ENCODE results near the gene TRAPPC3L. TPM values are rescaled to one million over a fixed set of nuclear protein-coding genes. Genes with fewer than 3 reads are reported as not detected.

TRAPPC3L gene
- total RNA-seq, 2 donors from 2014 or later, result not detected

GRCh38 chr6:116518621-116519368, 26.7 kb downstream of the TRAPPC3L start:
- Histone ChIP-seq H3K27me3 (no peaks in the 10 kb centered on the region), H3K4me3 (no peak overlapping the region), H3K27ac (no peak overlapping the region), H3K36me3 (replicated peaks in 1 of 2; ENCODE audit: insufficient read depth in 1 of 2, low read depth in 2 of 2) (no peaks in the 10 kb centered on the region), H3K4me1 (no peaks in the 10 kb centered on the region), H3K9me3 (no peaks in the 10 kb centered on the region)
- TF ChIP-seq POLR2A (IDR thresholded peaks at IDR 0.05) (no peak), CTCF (IDR thresholded peaks at IDR 0.05) (no peak)
- WGBS, 2 donors, result 82 to 89% methylated on average over 4 of the region's 4 CpGs
- ATAC-seq (no peak), DNase-seq (peak in 1 of 4 donors; percentile 23)
- intact Hi-C loops (cut with DNase I), result no loop called here

DNA sequence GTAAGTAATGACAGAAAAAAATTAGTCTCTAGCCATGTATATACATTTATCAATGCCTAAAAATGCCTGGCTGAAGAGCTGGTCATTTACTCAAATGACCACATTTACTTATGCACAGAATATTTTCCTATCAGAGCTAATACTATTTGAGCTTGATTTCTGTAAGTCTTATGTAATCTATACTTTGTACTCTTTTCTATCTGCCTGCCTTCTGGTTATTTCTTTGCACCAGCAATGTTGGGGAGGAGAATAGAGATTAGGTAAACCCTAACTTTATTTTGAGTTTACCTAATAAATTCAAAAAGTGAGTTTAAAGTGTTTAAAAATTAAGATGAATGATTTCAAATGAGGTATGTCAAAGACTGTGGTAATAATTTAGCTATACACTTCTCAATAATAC, 30.3 kb downstream of the TRAPPC3L start:
- intact Hi-C loops (cut with DNase I), result no loop called here
- no peak overlapping the region for H3K4me3 ChIP-seq
- no peaks in the 10 kb centered on the region for H3K27me3 ChIP-seq
- no peak overlapping the region for H3K27ac ChIP-seq
- H3K9me3 ChIP-seq, result no peaks in the 10 kb centered on the region
- ATAC-seq (no peak), DNase-seq (no peak)
- H3K36me3 ChIP-seq (replicated peaks in 1 of 2; ENCODE audit: insufficient read depth in 1 of 2, low read depth in 2 of 2), result no peaks in the 10 kb centered on the region
- H3K4me1 ChIP-seq, result no peaks in the 10 kb centered on the region
- TF ChIP-seq POLR2A (IDR thresholded peaks at IDR 0.05) (no peak), CTCF (IDR thresholded peaks at IDR 0.05) (no peak)

DNA sequence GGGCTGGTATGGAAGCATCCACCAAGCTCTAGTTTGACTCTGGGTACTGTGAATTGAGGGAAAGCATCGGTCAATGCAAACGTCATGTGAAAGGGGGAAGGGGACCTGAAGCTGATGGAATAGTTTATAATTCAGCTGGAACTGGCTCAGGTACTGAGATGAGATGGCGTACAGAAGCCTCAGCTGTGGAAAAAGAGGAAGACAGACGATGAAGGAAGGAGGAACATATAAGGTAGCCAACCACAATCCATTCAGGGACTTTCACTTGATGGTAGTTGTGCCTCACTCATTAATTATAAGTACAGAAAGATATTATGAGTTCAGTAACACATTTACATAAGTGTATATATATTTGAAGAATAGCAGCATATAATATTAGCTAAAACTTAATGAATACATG, 31.4 kb downstream of the TRAPPC3L start:
- H3K4me1 ChIP-seq, result no peaks in the 10 kb centered on the region
- no peaks in the 10 kb centered on the region for H3K27me3 ChIP-seq
- no peak overlapping the region for H3K4me3 ChIP-seq
- DNase-seq, result no peak
- ATAC-seq, result no peak
- no peak overlapping the region for H3K27ac ChIP-seq
- no peak for TF ChIP-seq POLR2A (IDR thresholded peaks at IDR 0.05)
- TF ChIP-seq CTCF (IDR thresholded peaks at IDR 0.05), result no peak
- no peaks in the 10 kb centered on the region for H3K36me3 ChIP-seq (replicated peaks in 1 of 2; ENCODE audit: insufficient read depth in 1 of 2, low read depth in 2 of 2)
- no peaks in the 10 kb centered on the region for H3K9me3 ChIP-seq
- WGBS, 2 donors, result 76 to 79% methylated on average over 4 of the region's 4 CpGs
- intact Hi-C loops (cut with DNase I), result no loop called here

DNA sequence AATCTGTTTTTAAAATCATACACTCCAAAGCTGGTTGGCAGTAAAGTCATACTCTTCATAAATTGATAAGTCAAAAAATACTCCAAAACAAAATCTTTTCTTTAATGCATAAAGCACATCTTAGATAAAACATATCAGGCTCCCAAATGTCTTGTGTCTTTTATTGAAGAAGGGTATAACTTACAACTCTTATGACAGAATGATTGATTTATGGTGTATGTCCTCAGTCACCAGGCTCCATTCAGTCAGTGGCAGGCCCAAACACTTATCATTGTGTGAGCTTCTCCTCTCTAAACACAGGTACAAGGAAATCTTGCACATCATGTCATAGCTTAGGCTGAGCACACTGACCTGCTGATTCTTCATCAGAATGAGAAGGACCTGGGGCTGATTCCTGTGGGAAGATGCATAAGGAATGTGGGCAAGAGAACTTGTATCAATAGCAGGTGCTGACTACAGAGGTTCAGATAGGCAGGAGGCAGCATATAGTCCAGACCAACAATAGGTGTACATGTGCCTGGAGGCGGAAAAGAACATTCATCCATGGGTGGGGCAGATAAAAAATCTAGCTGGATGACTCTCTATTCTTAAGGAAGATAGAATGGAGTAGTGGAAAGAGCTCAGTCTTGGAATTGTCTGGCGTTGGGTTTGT, 32.1 kb downstream of the TRAPPC3L start:
- Histone ChIP-seq H3K4me3 (no peak overlapping the region), H3K9me3 (no peaks in the 10 kb centered on the region), H3K36me3 (replicated peaks in 1 of 2; ENCODE audit: insufficient read depth in 1 of 2, low read depth in 2 of 2) (no peaks in the 10 kb centered on the region), H3K4me1 (no peaks in the 10 kb centered on the region), H3K27ac (no peak overlapping the region), H3K27me3 (no peaks in the 10 kb centered on the region)
- no peak for TF ChIP-seq POLR2A (IDR thresholded peaks at IDR 0.05)
- TF ChIP-seq CTCF (IDR thresholded peaks at IDR 0.05), result no peak
- WGBS, 2 donors, result 77 to 85% methylated on average over 2 of the region's 2 CpGs
- ATAC-seq (no peak), DNase-seq (no peak)
- intact Hi-C loops (cut with DNase I), result no loop called here

DNA sequence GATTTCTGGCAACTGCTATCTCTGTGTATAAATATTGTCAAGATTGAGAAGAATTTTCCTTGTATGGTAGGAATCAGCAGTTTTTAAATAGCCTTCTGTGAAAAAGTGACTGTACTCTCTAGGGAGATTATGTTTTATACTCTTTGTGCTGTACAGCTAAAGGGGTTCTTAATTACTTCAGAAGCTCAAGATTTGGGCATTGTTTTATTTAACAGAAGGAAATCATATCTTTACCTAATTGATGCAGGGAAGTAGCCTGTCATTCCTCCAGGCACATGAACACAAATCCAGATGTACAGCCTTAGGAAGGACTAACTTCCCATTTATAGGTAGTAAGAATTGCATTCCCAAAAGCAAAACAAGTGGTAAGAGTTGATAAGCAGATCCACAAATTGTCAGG, 32.8 kb downstream of the TRAPPC3L start:
- H3K4me3 ChIP-seq, result no peak overlapping the region
- no peak for DNase-seq
- no peak for TF ChIP-seq CTCF (IDR thresholded peaks at IDR 0.05)
- TF ChIP-seq POLR2A (IDR thresholded peaks at IDR 0.05), result no peak
- H3K27ac ChIP-seq, result no peak overlapping the region
- no peaks in the 10 kb centered on the region for H3K36me3 ChIP-seq (replicated peaks in 1 of 2; ENCODE audit: insufficient read depth in 1 of 2, low read depth in 2 of 2)
- H3K27me3 ChIP-seq, result no peaks in the 10 kb centered on the region
- H3K4me1 ChIP-seq, result no peaks in the 10 kb centered on the region
- no peaks in the 10 kb centered on the region for H3K9me3 ChIP-seq
- intact Hi-C loops (cut with DNase I), result no loop called here
- ATAC-seq, result no peak

Measured in body of pancreas (tissue), 4 donors.